ENCODE measurements around the gene PLD4. TPM values are rescaled to one million over a fixed set of nuclear protein-coding genes. Genes with fewer than 3 reads are reported as not detected.

The PLD4 gene
- total and polyA plus RNA-seq, 2 of the 8 experiments (the other 6 are each of a cell fraction or from before 2014, with no cell fraction given) = 0.05 TPM; not detected in 1

DNA sequence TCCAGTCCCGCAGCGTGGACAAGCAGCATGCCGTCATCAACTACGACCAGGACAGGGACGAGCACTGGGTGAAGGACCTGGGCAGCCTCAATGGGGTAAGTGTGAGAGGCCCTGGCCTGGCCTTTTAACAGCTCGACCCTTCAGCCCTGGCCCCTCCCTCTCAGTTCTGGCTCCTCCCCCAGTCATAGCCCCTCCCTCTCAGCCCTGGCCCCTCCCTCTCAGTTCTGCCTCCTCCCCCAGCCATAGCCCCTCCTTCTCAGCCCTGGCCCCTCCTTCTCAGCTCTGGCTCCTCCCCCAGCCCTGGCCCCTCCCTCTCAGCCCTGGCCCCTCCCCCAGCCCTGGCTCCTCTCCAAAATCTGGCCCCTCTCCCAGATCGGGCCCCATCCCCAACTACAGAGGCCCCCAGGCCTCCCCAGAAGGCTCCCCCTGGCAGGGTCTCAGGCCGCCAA is 48.4 kb upstream of the PLD4 start:
- peak overlapping the region; percentile 73 for H2BK5ac ChIP-seq (ENCODE audit: low read depth, low read length)
- H4K20me1 ChIP-seq (replicated peaks in 1 of 2; ENCODE audit: control insufficient read depth in 1 of 2, insufficient read depth in 2 of 2, low read length in 2 of 2) = peaks cover 16 to 35% of the 10 kb centered on the region in 2 experiments
- 0 out of 2 replicates have a peak overlapping the region, but pooled peaks have one; percentile 90 for H2BK20ac ChIP-seq (ENCODE audit: low read length)
- no peak overlapping the region for H3K27ac ChIP-seq (ENCODE audit: low read depth, low read length)
- peaks cover 0 to 6% (median 4%) of the 10 kb centered on the region in 4 experiments; a peak in 4 of 8 replicates for H3K36me3 ChIP-seq (ENCODE audit: control insufficient read depth in 2 of 4, insufficient read depth in 4 of 4, low read length in 3 of 4)
- peak overlapping the region; percentile 70; the same call in 1 of the 2 replicates for H2AK5ac ChIP-seq (ENCODE audit: low read depth, low read length)
- CTCF ChIA-PET (ENCODE audit: partially characterized antibody) = interaction anchor here (0.7 to 1.5 kb wide), 8 partner anchors 9 to 107 kb away, joined by 3 to 4 read pairs (median 3); no protein-coding TSS in a partner anchor
- H3K23ac ChIP-seq (ENCODE audit: insufficient read length) = no peak overlapping the region
- peak overlapping the region; percentile 95; the same call in 1 of the 2 replicates for H2BK12ac ChIP-seq (ENCODE audit: low read depth, low read length)
- no peak overlapping the region; the same call in none of the 2 replicates for H4K8ac ChIP-seq (ENCODE audit: extremely low read depth, insufficient read depth, low read length)
- H3K27me3 ChIP-seq (replicated peaks in 1 of 4; ENCODE audit: control insufficient read depth in 3 of 4, extremely low read depth in 1 of 4, insufficient read depth in 3 of 4, low read length in 3 of 4) = no peaks in the 10 kb centered on the region
- H3K14ac ChIP-seq (ENCODE audit: insufficient read length) = no peak overlapping the region
- no peak overlapping the region for H3K4me3 ChIP-seq (ENCODE audit: extremely low read depth in 1 of 4, insufficient read depth in 2 of 4, low read depth in 3 of 4, low read length in 4 of 4)
- peak overlapping the region; percentile 32 for H3K4ac ChIP-seq (replicated peaks; ENCODE audit: insufficient read length, low read depth, low read length)
- no peak overlapping the region for H3K56ac ChIP-seq (replicated peaks; ENCODE audit: insufficient read length, low read depth, low read length)
- H2BK120ac ChIP-seq (replicated peaks; ENCODE audit: low read depth, low read length) = no peak overlapping the region
- peaks cover 16% of the 10 kb centered on the region for H3K79me1 ChIP-seq (ENCODE audit: low read depth, low read length)
- no peak overlapping the region for H2AFZ ChIP-seq (ENCODE audit: low read length)
- FAIRE-seq (peak; percentile 76), DNase-seq (ENCODE audit: low read depth in 1 of 2, low spot score in 2 of 2) (peak; percentile 31 to 92)
- peak overlapping the region; percentile 19 for H3K18ac ChIP-seq (ENCODE audit: extremely low read depth, low read length)
- WGBS, 2 experiments (ENCODE audit: extremely low coverage in 1 of 2, insufficient coverage in 1 of 2, insufficient read length in 1 of 2, insufficient replicate concordance in 2 of 2, low coverage in 1 of 2, low lambda C conversion rate in 2 of 2, missing lambda C conversion rate in 1 of 2) = 81% methylated on average over 7 of the region's 8 CpGs; no CpG with 5 or more reads in 1 of the 2 experiments
- peaks cover 0 to 9% of the 10 kb centered on the region in 2 experiments; a peak in 1 of 4 replicates for H3K79me2 ChIP-seq (ENCODE audit: control insufficient read depth in 1 of 2, insufficient read depth in 2 of 2, low read length in 2 of 2)
- peak overlapping the region; percentile 92; the same call in 1 of the 2 replicates for H2BK15ac ChIP-seq (ENCODE audit: low read length)
- H3K23me2 ChIP-seq (ENCODE audit: low read depth, low read length) = peaks cover 6% of the 10 kb centered on the region; the same call in 1 of the 2 replicates
- peaks cover 0 to 25% (median 17%) of the 10 kb centered on the region in 4 experiments; a peak in 6 of 7 replicates for H3K4me1 ChIP-seq (replicated peaks in 1 of 4; ENCODE audit: control insufficient read depth in 3 of 4, insufficient read depth in 4 of 4, low read length in 3 of 4)
- no peaks in the 10 kb centered on the region for H3K9me3 ChIP-seq (ENCODE audit: insufficient read depth in 2 of 2, low read depth in 1 of 2, low read length in 1 of 2)
- no peak overlapping the region for H3K4me2 ChIP-seq (ENCODE audit: insufficient read depth in 1 of 2, low read depth in 2 of 2, low read length in 2 of 2)
- H4K91ac ChIP-seq (replicated peaks; ENCODE audit: insufficient read length, low read length) = no peak overlapping the region
- TF ChIP-seq SP4 (IDR thresholded peaks at IDR 0.05; ENCODE audit: low read length) (0 out of 2 replicates have a peak, but pooled peaks have one; percentile 66), SP1 (IDR thresholded peaks at IDR 0.05; ENCODE audit: low read depth, low read length) (no peak)
- H4K5ac ChIP-seq (ENCODE audit: insufficient read length, low read depth, low read length) = no peak overlapping the region
- no peak overlapping the region for H3K9ac ChIP-seq (replicated peaks in 1 of 4; ENCODE audit: extremely low read depth in 1 of 4, low read depth in 3 of 4, low read length in 3 of 4)
- POLR2A ChIA-PET (ENCODE audit: partially characterized antibody) = interaction anchor here (0.9 to 1.3 kb wide), 8 partner anchors 10 to 55 kb away, joined by 3 to 7 read pairs (median 4); partner anchors contain the start of gene CEP170B

Measured in H1 (cell line).